HEK293 (cell line): ENCODE results near the gene NHLRC3.

ENCODE experiments used
- CTCF ChIA-PET: fragments of 350-600 bp; formaldehyde crosslinking; extraction: SDS; loops from one replicate; lab custom pipeline; 2021; ENCODE audit warnings: antibody characterized with exemption; lab: Yijun Ruan, JAX
- POLR2A ChIA-PET: fragments of 300-600 bp; formaldehyde crosslinking; extraction: SDS; loops from one replicate; lab custom pipeline; 2020; ENCODE audit warnings: antibody characterized with exemption, inconsistent platforms; lab: Yijun Ruan, JAX
- H3K27ac ChIP-seq: fragments of 200-500 bp; sonication (Bioruptor generic); 2 replicates; pipeline ENCODE4 v1.5.1; 2014; ENCODE audit warnings: low read depth, low read length, control low read depth, inconsistent platforms; ENCODE audit errors: extremely low read depth
- H3K36me3 ChIP-seq, 2 experiments: fragments of 200-500 bp in 1 of 2; sonication (Bioruptor generic) in 1 of 2; 1 replicate in 1 of 2; 2 replicates in 1 of 2; pipeline ENCODE4 v1.5.1; 2014 to 2017; ENCODE audit warnings: inconsistent platforms in 2 of 2, low read length in 2 of 2; ENCODE audit not compliant: control insufficient read depth in 2 of 2, insufficient read depth in 1 of 2
- H3K4me1 ChIP-seq: fragments of 200-500 bp; sonication (Bioruptor generic); 2 replicates; pipeline ENCODE4 v1.5.1; 2014; ENCODE audit warnings: mild to moderate bottlenecking, low read length, inconsistent platforms; ENCODE audit not compliant: control insufficient read depth, insufficient read depth
- H3K4me3 ChIP-seq: 2 replicates; pipeline ENCODE4 v1.5.1; 2011; ENCODE audit warnings: low read depth, mild to moderate bottlenecking, control low read depth, low read length, moderate library complexity
- H3K9me3 ChIP-seq: fragments of 200-500 bp; sonication (Bioruptor generic); 2 replicates; pipeline ENCODE4 v1.5.1; 2014; ENCODE audit warnings: low read depth, low read length, inconsistent platforms; ENCODE audit not compliant: control insufficient read depth, insufficient read depth
- ELK4 ChIP-seq: IDR thresholded peaks from 2 replicates; pipeline ENCODE4 v1.6.1; 2011; ENCODE audit warnings: mild to moderate bottlenecking, low read depth, low read length, borderline replicate concordance
- IKZF3 ChIP-seq: fragments of 450-650 bp; IDR thresholded peaks from 2 replicates; pipeline ENCODE4 v1.5.0; 2018; ENCODE audit warnings: missing biosample characterization, mild to moderate bottlenecking, missing genetic modification characterization, moderate library complexity
- KLF8 ChIP-seq: fragments of 450-650 bp; formaldehyde crosslinking; IDR thresholded peaks from 2 replicates; pipeline ENCODE4 v1.5.1; 2016; ENCODE audit warnings: missing biosample characterization, missing genetic modification characterization
- PRDM1 ChIP-seq: fragments of 450-650 bp; formaldehyde crosslinking; IDR thresholded peaks from 2 replicates; pipeline ENCODE4; 2016; ENCODE audit warnings: missing biosample characterization, missing genetic modification characterization
- PRDM10 ChIP-seq: fragments of 450-650 bp; formaldehyde crosslinking; IDR thresholded peaks from 2 replicates; pipeline ENCODE4 v1.5.1; 2016; ENCODE audit warnings: missing biosample characterization, missing genetic modification characterization
- SALL2 ChIP-seq: fragments of 450-650 bp; formaldehyde crosslinking; IDR thresholded peaks from 2 replicates; pipeline ENCODE4 v1.5.0; 2017; ENCODE audit warnings: missing biosample characterization, mild to moderate bottlenecking, missing genetic modification characterization, borderline replicate concordance
- SCRT1 ChIP-seq: fragments of 450-650 bp; formaldehyde crosslinking; IDR thresholded peaks from 2 replicates; pipeline ENCODE4 v1.5.1; 2016; ENCODE audit warnings: missing biosample characterization, missing genetic modification characterization, borderline replicate concordance
- ZFP3 ChIP-seq: fragments of 450-650 bp; formaldehyde crosslinking; IDR thresholded peaks from 2 replicates; pipeline ENCODE4 v1.5.1; 2016; ENCODE audit warnings: low read depth, missing biosample characterization, missing genetic modification characterization
- ZFP69B ChIP-seq: fragments of 450-650 bp; formaldehyde crosslinking; IDR thresholded peaks from 2 replicates; pipeline ENCODE4 v1.5.1; 2016; ENCODE audit warnings: missing biosample characterization, missing genetic modification characterization
- ZNF10 ChIP-seq: fragments of 450-650 bp; formaldehyde crosslinking; IDR thresholded peaks from 2 replicates; pipeline ENCODE4 v1.5.1; 2017; ENCODE audit warnings: missing biosample characterization, missing genetic modification characterization
- ZNF211 ChIP-seq: fragments of 450-650 bp; formaldehyde crosslinking; IDR thresholded peaks from 2 replicates; pipeline ENCODE4 v1.5.1; 2016; ENCODE audit warnings: low read depth, missing biosample characterization, missing genetic modification characterization
- ZNF514 ChIP-seq: fragments of 450-650 bp; formaldehyde crosslinking; IDR thresholded peaks from 2 replicates; pipeline ENCODE4 v1.5.1; 2016; ENCODE audit warnings: missing biosample characterization, missing genetic modification characterization
- ZNF585B ChIP-seq: fragments of 450-650 bp; formaldehyde crosslinking; IDR thresholded peaks from 2 replicates; pipeline ENCODE4 v1.5.1; 2016; ENCODE audit warnings: missing biosample characterization, missing genetic modification characterization
- ZNF626 ChIP-seq: fragments of 450-650 bp; sonication (Bioruptor Pico); formaldehyde crosslinking; IDR thresholded peaks from 2 replicates; pipeline ENCODE4 v1.5.1; 2018; ENCODE audit warnings: missing biosample characterization, missing genetic modification characterization, inconsistent platforms
- ZNF654 ChIP-seq: fragments of 450-650 bp; formaldehyde crosslinking; IDR thresholded peaks from 2 replicates; pipeline ENCODE4 v1.5.1; 2016; ENCODE audit warnings: low read depth, missing biosample characterization, missing genetic modification characterization
- ZNF776 ChIP-seq: fragments of 450-650 bp; formaldehyde crosslinking; IDR thresholded peaks from 2 replicates; pipeline ENCODE4 v1.5.0; 2017; ENCODE audit warnings: missing biosample characterization, missing genetic modification characterization, borderline replicate concordance
- TF ChIP-seq, protein P1 (sequence below): fragments of 450-650 bp; formaldehyde crosslinking; IDR thresholded peaks from 2 replicates; pipeline ENCODE4 v1.5.1; 2016; ENCODE audit warnings: missing biosample characterization, missing genetic modification characterization

The NHLRC3 gene

DNA sequence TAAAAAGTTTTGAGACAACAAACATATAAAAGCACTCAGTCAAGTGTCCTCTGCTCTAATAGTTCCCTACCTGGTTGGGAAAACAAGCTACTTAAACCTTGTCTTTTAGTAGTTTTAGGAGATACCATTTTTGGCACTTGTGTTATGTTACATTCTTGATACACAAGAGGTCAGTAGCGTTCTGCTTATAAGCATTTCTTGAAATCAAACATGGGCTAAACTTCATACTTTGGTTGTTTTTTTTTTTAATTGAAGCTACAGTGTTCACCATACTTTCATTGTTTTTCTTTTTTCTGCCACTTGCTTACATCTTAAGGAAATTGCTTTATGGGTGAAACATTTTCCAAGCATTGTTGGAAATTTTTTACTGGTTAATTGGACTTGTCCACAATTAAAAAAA is 12.9 kb downstream of the NHLRC3 start:
- POLR2A ChIA-PET = no interaction called here
- CTCF ChIA-PET = interaction anchor here (0.6 to 2.0 kb wide), 12 partner anchors 19 to 631 kb away, joined by 3 to 8 read pairs (median 4); no protein-coding TSS in a partner anchor
- H3K4me1 ChIP-seq = 0 out of 2 replicates have a peak, but pooled peaks cover 3% of the 10 kb centered on the region

GRCh38 chr13:39052944-39053343 is 14.7 kb downstream of the NHLRC3 start:
- 0 out of 2 replicates have a peak, but pooled peaks cover 3% of the 10 kb centered on the region for H3K4me1 ChIP-seq
- CTCF ChIA-PET = interaction anchor here (1.1 kb wide), 1 partner anchor 563 kb away, joined by 3 read pairs; no protein-coding TSS in a partner anchor
- no peak overlapping the region for H3K4me3 ChIP-seq
- TF ChIP-seq ZNF211 (tag by site-specific recombination) (no peak), ELK4 (no peak), ZNF514 (tag by site-specific recombination) (no peak), SALL2 (tag by site-specific recombination) (no peak), ZNF10 (tag by site-specific recombination) (no peak), ZNF585B (tag by site-specific recombination) (no peak), ZNF776 (no peak)
- TF ChIP-seq, all 188 proteins: peak for 0
- H3K9me3 ChIP-seq = no peaks in the 10 kb centered on the region
- POLR2A ChIA-PET = no interaction called here
- H3K36me3 ChIP-seq = peaks cover 0 to 9% of the 10 kb centered on the region in 2 experiments; a peak in 1 of 3 replicates
- no peak overlapping the region for H3K27ac ChIP-seq

More for the DNA sequence above, 12.9 kb downstream of the NHLRC3 start:
- Histone ChIP-seq H3K27ac (no peak overlapping the region), H3K9me3 (no peaks in the 10 kb centered on the region), H3K4me3 (no peak overlapping the region), H3K36me3 (peaks cover 0 to 9% of the 10 kb centered on the region in 2 experiments; a peak in 1 of 3 replicates)
- TF ChIP-seq PRDM1 (tag by site-specific recombination) (peak; percentile 18; the same call in 1 of the 2 replicates), PRDM10 (tag by site-specific recombination) (peak; percentile 68), ZNF654 (peak; percentile 52), IKZF3 (tag by site-specific recombination) (no peak)
- TF ChIP-seq, protein P1, sequence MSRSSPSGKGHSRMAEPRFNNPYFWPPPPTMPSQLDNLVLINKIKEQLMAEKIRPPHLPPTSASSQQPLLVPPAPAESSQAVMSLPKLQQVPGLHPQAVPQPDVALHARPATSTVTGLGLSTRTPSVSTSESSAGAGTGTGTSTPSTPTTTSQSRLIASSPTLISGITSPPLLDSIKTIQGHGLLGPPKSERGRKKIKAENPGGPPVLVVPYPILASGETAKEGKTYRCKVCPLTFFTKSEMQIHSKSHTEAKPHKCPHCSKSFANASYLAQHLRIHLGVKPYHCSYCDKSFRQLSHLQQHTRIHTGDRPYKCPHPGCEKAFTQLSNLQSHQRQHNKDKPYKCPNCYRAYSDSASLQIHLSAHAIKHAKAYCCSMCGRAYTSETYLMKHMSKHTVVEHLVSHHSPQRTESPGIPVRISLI (tag by site-specific recombination) = 0 out of 2 replicates have a peak, but pooled peaks have one; percentile 23

DNA sequence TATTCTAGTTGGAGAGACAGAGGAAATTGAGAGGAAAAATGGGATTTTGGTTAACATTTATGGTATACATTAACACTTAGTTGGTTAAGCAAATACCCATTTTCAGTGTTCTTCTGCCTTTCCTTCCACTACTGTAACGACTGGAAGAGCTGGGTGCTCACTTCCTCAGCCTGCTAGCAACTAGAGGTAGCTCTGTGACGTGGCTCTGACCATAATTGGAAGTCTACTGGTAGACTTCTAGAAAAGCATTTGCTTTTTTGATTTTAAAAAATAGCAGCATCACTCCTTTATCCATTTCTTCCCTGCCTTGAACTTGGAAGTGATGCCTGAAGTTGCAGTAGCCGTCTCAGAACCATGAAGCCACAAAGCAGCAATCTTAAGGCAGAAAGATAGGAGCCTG is 15.9 kb downstream of the NHLRC3 start:
- ChIA-PET CTCF (no interaction called here), POLR2A (no interaction called here)
- no peak overlapping the region for H3K4me3 ChIP-seq
- TF ChIP-seq ZFP69B (tag by site-specific recombination) (no peak), ZFP3 (tag by site-specific recombination) (no peak), KLF8 (tag by site-specific recombination) (no peak), SCRT1 (tag by site-specific recombination) (no peak), ZNF626 (tag by site-specific recombination) (no peak)
- TF ChIP-seq, all 188 proteins: peak for 0
- no peaks in the 10 kb centered on the region for H3K9me3 ChIP-seq
- H3K4me1 ChIP-seq = no peaks in the 10 kb centered on the region
- peaks cover 0 to 8% of the 10 kb centered on the region in 2 experiments; a peak in 1 of 3 replicates for H3K36me3 ChIP-seq
- no peak overlapping the region for H3K27ac ChIP-seq
